Measurements from ENCODE around the gene TOP2B.
A peak's percentile ranks its signal among the peaks of the same experiment; 100 is the strongest.

TOP2B gene

DNA sequence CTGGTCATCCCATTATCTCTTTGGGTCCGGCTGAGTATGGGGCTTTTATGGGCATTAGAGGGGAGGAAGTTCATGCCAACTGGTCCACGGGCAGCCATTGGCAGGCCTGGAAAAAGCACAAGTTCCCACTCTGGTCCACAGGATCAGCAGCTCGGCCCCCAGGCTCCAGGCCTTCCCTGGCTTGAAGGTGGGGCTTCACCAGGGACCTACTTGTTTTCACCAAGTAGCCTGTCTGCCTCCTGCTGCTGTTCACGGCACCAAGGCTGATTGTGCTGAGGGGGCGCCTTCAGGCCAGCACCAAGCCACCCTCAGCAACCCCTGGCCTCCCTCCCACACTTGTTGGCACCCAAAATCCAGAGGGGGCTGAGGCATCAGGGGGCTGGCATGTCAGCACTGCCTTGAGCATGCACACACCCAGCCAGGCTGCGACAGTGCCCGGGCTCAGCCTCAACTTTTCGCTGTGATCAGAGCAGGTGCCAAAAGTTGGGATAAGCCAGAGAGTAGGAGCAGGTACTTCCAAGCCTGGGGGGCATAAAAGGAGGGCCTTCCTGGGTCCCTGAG lies 9.1 kb upstream of the TOP2B start:
- no peak for DNase-seq (ENCODE audit: low read depth in 2 of 2)

DNA sequence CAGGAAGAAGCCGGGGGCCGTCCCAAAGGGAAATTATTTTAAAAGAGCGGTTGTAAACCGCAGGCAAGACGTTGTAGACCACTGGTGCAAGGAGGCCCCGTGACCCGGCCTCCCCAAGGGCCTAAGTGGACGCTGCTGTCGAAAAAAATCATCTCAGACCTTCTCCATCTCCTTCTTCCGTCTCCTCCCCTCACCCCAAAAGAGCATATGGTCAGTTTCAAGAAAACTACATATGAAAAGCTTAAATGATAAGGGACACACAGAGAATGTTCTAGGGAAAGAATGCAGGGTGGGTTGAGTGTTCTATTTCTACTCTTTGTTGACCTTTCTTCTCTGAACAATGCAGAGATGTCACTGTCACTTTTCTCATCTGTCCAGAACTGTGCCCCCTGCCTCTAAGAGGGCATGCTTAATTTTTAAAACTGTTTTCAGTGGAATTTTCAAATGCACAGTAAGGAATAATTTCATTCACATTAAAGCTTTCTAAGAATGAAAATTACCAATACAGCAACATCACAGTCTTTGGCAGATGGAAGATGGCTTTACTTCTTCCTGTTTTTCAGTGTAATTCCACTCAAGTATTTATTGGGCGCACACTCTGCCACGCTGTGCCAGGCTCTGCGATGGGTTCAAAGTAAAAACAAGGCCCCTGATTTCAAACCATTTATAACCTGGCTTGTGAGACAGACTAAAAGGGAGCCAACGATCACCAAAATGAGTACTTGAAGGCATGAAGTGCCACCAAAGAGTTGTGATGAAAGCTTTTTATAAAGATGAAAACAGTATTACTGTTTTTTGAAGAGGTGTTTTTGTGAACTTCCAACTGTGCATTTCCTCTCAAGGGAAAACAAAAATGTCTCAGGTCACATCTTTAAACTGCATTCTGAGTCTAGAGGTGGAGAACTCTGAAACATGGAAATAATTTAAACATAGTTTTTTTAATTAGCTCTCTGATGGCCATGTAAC lies 891 bp upstream of the TOP2B start:
- DNase-seq (ENCODE audit: low read depth in 2 of 2), result no peak

DNA sequence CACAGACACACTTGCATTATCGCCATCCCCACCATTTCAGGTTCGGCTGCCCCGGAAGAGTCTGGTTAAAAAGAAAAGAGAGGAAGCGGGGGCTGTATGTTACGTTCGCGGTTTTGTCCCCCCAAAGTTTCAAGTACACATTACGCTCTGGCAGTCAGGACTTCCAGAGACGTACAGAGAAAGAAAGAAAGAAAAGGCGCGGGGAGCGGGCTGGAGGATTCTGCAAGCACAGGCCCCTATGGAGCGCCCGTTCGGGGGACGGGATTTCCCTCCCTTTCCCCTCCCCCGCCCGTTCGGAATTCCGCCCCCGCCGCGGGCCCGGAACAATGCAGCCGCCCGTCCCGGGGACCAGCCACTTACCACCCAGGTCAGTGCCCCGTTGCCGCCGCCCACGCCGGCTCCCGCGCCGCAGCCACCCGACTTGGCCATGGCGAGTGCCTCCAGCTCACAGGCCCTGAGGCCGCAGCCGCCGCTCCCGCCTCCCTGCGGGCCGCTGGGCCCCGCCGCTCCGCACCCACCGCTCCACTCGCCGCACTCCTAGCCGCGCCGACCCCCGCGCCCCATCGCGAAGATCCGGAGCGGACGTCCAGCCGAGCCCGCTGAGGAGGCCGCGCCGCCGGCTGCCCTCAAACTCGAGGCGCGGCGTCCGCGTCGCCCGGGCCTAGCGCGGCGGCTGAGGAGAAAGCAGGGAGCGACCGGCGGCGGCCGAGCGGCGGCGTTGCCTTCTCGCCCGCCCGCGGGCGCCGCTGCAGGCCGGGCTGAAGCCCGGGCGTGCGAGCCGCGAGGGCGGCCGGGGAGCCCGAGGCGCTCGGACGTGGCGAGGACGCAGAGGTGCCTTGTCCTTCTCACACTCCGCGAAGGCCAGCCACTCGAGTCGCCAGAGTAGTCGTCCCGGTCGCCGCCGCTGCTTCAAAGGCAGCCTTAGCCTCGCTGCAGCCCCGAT lies 567 bp downstream of the TOP2B start:
- peak; percentile 35 to 43 for DNase-seq (ENCODE audit: low read depth in 2 of 2)

DNA sequence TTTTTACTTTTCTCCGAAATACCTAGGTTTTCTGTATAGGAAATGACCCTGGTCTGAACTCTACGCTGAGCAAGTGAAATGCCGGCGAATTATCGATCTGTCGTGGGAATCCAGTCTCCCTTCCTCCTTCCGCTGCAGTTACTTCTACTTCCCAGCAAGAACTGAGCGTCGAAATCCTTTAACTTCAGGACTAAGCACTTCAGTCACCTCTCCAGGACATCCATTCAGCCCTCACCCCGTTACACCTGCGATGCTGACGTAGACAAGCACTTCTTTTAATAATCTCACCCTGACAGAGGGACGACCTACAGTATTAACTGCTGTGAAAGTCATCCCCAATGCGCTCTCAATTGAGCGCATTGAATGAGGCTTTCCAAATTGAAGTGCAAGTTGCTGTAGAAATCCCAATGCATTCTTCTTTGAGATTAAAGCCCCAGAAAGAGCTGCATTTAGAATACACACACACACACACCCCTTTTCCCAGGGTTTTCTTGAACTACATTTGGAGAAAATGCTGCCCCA lies 1.3 kb downstream of the TOP2B start:
- no peak for DNase-seq (ENCODE audit: low read depth in 2 of 2)

DNA sequence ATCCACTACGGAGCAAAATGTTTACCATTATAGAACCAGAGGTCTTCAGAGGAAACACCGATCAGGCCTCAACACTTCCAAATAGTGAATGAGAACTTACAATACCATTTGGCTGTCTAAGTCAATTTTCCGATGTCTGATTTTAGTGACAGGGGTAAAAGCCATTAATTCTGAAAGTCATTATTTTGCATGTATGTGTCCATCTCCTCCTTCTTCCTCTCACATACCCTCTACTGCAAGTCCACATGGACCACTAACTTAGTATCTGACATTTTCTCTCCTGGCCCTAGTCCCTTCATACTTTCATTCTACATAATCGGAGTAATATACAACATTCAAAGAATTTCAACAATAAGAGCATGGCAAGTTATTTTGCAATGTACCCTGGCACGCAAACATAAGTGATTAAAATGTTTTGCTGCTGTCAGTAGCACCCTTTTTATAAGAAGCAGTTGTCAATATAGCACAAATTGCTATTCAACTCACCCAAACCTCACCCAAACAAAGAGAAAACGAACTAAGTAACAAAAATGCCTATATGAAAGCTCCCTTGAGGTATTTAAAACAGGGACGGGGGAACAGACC lies 1.9 kb downstream of the TOP2B start:
- no peak for DNase-seq (ENCODE audit: low read depth in 2 of 2)

DNA sequence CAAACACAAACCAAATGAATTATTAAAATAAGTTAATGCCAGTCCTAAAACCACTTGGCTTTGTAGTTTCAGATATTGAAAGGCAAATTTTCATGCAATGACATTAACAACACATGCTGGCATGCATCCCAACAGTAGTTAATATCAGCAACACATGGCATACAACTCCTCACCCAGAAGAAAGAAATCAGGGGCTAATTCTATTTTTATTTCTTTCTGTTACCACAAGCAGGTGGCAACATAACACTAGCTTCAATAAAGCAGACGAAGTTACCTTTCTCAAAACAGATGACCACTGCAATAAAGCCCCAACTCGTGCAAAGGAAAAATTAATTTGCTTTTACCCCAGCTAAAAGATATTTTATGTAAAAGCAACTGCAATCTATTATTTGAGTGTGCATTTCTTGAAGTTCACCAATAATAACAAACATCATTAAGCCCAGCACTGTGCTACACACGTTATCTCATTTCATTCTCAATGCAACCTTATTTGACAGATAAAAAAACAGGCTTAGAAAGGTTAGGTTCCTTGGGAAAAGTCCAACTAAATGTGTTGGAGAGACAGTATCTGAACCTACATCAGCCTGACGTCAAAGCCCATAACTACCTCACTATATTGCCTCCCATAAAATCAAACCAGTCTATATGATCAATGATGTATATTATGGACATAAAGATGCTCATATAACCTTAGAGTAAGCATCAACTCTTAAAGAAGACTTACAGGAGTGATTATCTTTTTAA lies 2.8 kb downstream of the TOP2B start:
- DNase-seq (ENCODE audit: low read depth in 2 of 2), result no peak

DNA sequence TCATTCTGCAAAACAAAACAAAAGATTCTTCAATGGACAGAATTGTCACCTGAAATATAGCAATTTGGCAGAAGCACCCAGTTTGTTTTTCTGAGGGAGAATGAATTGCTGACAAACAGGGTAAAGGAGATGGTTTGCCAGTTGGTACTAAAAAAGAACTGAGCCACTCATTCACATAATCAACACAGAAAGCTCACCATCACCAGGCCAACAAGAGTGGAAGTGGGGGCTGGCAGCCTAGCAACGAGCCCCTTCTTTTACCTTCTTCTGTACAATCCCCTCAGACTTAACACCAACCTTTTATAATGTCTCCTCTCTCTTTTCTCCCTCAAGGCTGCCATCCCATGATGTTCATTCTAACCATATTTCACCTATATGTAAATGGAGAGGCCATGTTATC lies 5.9 kb downstream of the TOP2B start:
- DNase-seq (ENCODE audit: low read depth in 2 of 2), result no peak

DNA sequence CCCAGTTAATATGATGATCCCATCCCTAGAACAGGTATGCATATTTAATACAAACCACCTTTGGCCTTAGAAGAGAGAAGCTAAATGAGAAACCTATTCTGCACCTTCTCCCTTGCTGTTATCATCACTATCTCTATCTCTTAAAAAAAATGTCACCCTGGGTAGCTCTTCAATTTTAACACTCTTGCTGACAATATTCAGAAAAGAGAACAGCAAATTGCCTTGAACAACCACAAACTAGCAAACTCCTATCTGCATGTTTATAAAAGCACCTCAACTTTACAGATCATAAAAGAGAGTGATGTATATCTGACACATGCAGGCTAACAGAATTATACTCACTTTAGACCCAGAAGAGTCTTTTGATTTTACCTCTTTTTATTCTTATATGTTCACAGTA lies 7.4 kb downstream of the TOP2B start:
- DNase-seq (ENCODE audit: low read depth in 2 of 2), result no peak

DNA sequence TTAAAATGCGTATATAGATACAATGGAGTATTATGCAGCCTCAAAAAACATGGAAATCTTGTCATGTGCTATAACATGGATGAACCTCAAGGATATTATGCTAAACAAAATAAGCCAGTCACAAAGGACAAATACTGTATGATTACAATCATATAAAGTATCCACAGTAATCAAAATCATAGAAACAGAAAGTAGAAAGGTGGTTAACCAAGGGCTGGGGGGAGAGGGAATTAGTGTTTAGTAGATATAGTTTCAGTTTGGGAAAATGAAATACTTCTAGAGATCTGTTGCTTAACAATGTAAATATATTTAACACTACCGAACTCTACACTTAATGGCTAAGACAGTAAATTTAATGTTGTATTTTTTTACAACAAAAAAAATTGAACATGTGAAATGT lies 9.0 kb downstream of the TOP2B start:
- DNase-seq (ENCODE audit: low read depth in 2 of 2), result no peak

DNA sequence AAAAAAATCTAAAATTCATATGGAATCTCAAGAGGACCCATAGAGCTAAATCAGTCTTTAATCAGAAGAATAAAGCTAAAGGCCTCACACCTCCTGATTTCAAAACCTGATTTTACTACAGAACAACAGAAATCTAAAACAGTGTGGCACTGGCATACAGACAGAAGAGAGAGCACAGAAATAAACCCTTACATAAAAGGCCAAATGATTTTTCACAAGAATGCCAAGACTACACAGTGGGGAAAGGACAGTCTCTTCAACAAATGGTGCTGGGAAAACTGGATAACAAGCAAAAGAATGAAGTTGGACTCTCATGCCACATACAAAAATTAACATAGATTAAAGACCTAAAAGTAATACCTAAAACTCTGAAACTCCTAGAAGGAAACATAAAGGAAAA lies 10.1 kb downstream of the TOP2B start:
- no peak for DNase-seq (ENCODE audit: low read depth in 2 of 2)

DNA sequence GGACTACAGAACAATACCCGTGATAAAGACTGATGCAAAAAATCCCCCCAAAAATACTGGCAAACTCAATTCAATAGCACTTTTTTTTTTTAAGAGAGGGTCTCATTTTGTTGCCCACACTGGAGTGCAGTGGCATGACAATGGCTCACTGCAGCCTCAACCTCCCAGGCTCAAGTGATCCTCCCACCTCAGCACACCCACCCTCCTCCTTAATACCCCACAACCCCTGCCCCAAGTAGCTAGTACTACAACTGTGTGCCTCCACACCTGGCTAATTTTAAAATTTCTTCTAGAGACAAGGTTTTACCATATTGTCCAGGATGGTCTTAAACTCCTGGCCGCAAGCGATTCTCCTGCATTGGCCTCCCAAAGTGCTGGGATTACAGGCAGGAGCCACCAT lies 11.4 kb downstream of the TOP2B start:
- DNase-seq (ENCODE audit: low read depth in 2 of 2), result no peak

DNA sequence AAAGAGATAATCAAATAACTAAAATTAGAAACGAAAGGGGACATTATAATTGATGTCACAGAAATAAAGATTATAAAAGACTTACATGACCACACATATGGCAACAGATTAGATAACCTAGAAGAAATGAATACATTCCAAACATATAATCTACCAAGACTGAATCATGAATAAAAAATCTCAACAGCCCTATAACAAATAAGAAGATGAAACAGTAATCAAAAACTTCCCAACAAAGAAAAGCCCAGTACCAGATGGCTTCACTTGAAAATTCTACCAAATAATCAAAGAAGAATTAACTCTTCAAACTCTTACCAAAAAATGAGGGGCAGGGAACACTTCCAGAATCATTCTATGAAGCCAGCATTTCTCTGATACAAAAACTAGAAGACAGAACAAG lies 11.8 kb downstream of the TOP2B start:
- no peak for DNase-seq (ENCODE audit: low read depth in 2 of 2)

DNA sequence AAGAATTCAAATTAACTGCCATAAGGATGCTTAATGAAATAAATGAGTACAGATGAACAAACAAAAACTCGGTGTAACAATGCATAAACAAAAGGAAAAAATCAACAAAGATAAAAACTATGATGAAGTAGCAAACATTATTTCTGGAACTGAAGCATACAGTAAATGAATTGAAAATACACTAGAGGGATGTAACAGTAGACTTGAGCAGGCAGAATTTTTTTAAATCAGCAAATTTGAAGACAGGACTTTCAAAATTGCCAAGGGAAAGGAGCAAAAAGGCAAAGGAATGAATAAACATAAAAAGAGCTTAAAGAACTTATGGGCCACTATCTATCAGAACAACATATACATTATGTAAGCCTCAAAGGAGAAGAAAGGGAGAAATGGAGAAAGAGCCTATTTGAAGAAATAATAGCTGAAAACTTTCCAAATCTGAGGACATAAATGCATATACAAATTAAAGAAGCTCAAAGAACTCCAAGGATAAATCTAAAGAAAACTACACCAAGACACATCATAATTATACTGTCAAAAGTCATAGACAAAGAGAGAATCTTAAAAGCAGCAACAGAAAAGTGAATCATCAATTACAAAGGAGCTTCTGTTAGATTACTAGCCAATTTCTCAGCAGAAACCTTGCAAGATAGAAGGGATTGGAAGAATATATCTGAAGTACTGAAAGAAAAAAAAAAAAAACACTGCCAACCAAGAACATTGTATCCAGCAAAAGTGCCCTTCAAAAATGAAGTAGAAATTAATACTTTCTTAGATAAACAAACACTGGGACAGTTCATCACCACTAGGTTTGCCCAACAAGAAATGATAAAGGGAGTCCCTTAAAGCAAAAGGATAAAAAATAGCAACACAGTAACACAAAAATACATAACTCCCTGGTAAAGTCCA lies 15.5 kb downstream of the TOP2B start:
- DNase-seq (ENCODE audit: low read depth in 2 of 2), result no peak

DNA sequence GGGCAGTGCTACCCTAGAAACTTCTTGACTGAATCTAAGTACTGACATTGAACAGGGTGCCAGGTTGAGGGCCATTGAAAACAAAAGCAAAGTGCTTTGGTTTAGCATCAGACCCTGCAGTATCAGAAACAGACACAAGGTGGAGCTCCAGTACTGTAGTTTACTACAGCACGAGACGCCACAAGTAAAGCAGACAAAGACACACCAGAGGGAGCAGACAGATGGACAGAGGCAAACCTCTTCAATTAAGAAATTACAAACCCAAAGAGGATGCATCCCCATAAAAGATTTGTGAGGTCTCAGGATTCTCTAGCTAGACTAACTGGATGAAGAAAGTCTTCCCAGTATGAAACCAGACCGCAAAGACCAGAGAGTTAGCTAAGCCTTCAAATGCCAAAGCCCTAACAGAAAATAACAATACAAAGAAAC lies 16.6 kb downstream of the TOP2B start:
- DNase-seq (ENCODE audit: low read depth in 2 of 2), result peak; percentile 54 to 68

DNA sequence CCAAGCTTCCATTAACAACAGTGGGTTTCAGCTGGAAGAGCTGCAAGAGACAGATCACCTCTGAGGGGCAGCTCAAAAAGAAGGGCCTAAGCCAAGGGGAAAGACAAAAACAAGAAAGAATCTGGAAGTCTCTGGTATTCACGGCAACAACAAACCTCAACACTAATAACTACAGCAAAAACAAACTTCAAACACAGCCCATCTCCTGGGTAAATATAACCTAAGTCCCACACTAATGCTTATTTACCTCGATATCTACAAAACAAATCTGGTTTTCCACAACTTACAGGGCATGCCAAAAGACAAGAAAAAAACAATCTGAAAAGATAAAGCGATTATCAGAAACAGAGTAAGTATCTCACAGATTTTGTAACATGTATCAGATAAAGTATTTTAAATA lies 29.7 kb downstream of the TOP2B start:
- no peak for DNase-seq (ENCODE audit: low read depth in 2 of 2)

DNA sequence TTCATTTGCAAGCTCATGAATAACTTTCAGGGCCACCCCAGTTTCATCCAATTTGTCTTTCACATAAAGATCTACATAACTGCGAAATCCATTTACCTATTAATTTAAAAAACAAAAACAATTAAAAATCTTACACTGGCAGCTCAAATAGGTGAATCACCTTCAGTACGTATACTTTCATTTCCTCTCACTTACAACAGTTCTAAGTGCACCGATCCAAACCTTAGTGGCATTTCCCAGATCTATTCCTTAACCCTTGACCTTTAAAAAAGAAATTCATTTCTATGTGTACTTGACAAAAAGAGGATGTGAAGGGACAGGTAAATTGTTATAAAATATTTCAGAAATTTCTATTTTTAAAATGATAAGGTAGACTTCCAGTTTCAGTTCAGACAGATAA lies 30.8 kb downstream of the TOP2B start:
- no peak for DNase-seq (ENCODE audit: low read depth in 2 of 2)

DNA sequence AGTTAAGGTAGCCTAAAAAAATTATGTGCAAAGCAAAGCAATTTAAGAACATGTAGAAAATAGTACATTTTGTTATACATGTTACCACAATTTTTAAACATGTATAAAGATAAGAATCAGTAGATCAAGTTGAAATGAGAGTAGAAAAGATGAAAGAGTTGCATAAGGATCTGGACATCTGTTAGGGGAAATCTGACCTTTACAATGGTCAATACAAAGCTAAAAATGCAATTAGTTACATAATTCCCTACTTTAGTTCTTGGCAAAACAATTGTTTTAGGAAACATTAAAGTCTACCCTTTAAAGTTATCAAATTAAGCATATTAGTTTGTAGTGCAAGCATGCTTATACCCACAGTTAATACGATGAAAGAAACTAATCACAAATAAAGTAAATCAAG lies 32.7 kb downstream of the TOP2B start:
- no peak for DNase-seq (ENCODE audit: low read depth in 2 of 2)

DNA sequence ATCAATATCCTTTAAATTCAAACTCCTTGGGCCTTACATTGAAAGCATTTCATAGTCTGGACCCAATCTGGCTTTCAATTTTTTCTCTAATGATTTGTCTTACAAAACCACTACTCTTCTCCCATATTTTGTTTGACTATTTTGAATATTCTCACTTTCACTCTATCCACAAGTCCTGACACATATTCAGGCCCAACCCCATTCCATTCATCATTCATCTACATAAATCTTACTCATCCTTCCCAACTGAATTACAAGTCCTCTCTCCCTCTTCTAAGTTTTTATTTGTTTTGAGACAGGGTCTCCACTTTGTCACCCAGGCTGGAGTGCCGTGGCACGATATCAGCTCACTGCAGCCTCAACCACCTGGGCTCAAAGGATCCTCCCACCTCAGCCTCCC lies 43.6 kb downstream of the TOP2B start:
- no peak for DNase-seq (ENCODE audit: low read depth in 2 of 2)

DNA sequence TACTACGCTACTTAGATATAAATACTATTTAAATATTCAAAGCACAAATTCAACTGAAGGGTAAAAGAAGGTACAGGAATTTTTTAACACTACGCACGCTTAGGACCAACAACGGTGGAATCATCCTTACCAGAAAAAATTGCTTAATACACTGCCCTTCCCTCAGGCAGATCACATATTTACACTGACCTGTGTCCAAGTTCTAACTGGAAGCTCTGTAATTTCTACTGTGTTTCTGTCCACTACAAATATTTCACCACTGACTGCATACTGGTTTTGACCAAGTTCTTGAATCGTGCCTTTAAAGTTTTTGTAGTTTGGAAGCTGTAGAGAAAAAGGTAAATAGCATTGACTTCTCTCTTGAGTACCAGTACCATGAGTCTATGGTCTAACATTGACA lies 44.2 kb downstream of the TOP2B start:
- no peak for DNase-seq (ENCODE audit: low read depth in 2 of 2)

DNA sequence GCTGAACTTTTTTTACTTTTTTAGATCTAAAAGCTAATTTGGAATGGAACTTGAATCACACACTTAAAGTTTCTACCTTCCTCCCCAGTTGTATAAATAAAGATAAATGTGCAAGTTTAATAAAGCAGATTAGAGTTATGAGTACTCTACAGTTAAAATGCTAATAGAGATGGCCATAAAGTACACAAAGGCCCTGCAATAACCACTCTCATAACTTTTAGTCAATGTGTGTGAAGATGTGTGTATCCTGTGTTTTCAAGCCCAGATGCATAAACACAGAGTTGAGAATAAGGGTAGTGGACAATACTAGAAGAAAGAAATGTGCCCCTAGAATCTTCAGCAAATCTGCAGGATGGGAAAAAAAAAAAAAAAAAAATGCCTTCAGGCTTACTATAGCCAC lies 45.3 kb downstream of the TOP2B start:
- DNase-seq (ENCODE audit: low read depth in 2 of 2), result no peak

Measured in stimulated activated CD8-positive, alpha-beta memory T cell treated with anti-CD3 and anti-CD28 coated beads, Interleukin-2, amount 100 ng/mL, for 1 hour (primary cell).